Measurements from ENCODE around the gene LRCOL1. TPM values are rescaled to one million over a fixed set of nuclear protein-coding genes. Genes with fewer than 3 reads are reported as not detected.

LRCOL1 gene
- total RNA-seq = not detected in 2 replicates

GRCh38 chr12:132610051-132610759 lies at the start of gene LRCOL1:
Gene LRCOL1 (minus strand): TSS chr12:132610582. CDS start chr12:132606251, 4,331 bp downstream.

GRCh38 chr12:132618683-132619043 lies 8.3 kb upstream of the LRCOL1 start, which contains the start of gene P2RX2:
Gene P2RX2 (plus strand): TSS chr12:132618776. CDS start chr12:132618817, 41 bp downstream.

Small RNA genes lying within 50 kb of the gene (small RNA-seq; reads per million reads assigned to genes)
- gene MIR6763 = not detected

Other genes starting within 250 kb of the LRCOL1 start
- 2.4 and 2.9 TPM in 2 replicates for gene FBRSL1, start 120.4 kb downstream of the LRCOL1 start, total RNA-seq
- not detected in 2 replicates for gene P2RX2, start 8.2 kb upstream of the LRCOL1 start, total RNA-seq
- 14.8 and 16.9 TPM in 2 replicates for gene POLE, start 76.8 kb upstream of the LRCOL1 start, total RNA-seq
- 13.7 and 15.4 TPM in 2 replicates for gene PXMP2, start 77.0 kb upstream of the LRCOL1 start, total RNA-seq
- gene PGAM5, start 100.3 kb upstream of the LRCOL1 start, total RNA-seq = 24.5 and 30.0 TPM in 2 replicates
- 84.9 and 98.2 TPM in 2 replicates for gene ANKLE2, start 151.2 kb upstream of the LRCOL1 start, total RNA-seq
- gene GOLGA3, start 218.3 kb upstream of the LRCOL1 start, total RNA-seq = 162 and 179 TPM in 2 replicates

All from hair follicle dermal papilla cell (primary cell).